Suprapubic skin (tissue), 4 donors: ENCODE results near the gene PRR13.

Experiments
- EP300 ChIP-seq: sonication (generic); formaldehyde crosslinking; IDR thresholded peaks from one replicate; pipeline ENCODE4 v1.6.1; 2017; ENCODE audit warnings: antibody characterized with exemption
- POLR2AphosphoS5 ChIP-seq, 3 donors: sonication (generic); formaldehyde crosslinking; IDR thresholded peaks; one replicate each; pipeline ENCODE4 v1.6.1; 2017; ENCODE audit warnings: antibody characterized with exemption in 3 of 3
- TF ChIP-seq, protein P1 (sequence below), 2 donors: fragments of 200-600 bp in 1 of 2; fragments of 450-650 bp in 1 of 2; sonication (generic) in 1 of 2; IDR thresholded peaks; one replicate each; pipeline ENCODE4 v1.5.1; 2016 to 2019; ENCODE audit warnings: antibody characterized with exemption in 2 of 2, mild to moderate bottlenecking in 1 of 2, moderate library complexity in 1 of 2

DNA sequence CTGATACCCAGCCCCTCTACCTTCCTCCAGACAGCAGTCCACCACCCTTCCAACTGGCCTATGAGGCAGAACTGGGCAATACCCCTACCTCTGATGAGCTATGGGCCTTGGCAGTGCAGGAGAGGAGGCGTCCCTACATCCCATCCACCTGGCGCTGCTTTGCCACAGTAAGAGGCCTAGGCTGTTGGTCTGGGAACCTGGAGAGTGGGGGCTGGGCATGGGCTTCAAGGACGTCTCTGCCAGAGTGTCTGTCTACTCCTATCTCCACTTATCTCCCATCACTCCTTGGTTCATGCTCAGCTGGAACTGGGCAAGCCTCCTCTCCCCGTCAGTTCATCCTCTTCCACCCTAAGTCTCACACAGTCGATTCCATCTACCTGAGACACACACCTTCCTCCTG is 11.4 kb upstream of the PRR13 start:
- TF ChIP-seq, protein P1, sequence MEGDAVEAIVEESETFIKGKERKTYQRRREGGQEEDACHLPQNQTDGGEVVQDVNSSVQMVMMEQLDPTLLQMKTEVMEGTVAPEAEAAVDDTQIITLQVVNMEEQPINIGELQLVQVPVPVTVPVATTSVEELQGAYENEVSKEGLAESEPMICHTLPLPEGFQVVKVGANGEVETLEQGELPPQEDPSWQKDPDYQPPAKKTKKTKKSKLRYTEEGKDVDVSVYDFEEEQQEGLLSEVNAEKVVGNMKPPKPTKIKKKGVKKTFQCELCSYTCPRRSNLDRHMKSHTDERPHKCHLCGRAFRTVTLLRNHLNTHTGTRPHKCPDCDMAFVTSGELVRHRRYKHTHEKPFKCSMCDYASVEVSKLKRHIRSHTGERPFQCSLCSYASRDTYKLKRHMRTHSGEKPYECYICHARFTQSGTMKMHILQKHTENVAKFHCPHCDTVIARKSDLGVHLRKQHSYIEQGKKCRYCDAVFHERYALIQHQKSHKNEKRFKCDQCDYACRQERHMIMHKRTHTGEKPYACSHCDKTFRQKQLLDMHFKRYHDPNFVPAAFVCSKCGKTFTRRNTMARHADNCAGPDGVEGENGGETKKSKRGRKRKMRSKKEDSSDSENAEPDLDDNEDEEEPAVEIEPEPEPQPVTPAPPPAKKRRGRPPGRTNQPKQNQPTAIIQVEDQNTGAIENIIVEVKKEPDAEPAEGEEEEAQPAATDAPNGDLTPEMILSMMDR (IDR thresholded peaks at IDR 0.05): no peak
- TF ChIP-seq POLR2AphosphoS5 (IDR thresholded peaks at IDR 0.05) (no peak), EP300 (no peak)
